ENCODE results near the gene YPEL1.
"Not testable (repeated sequence)": the region's sequence is repeated elsewhere in the genome, so short reads cannot be mapped to it uniquely, and the experiment has no call there.

Gene YPEL1

GRCh38 chr22:21681566-21682370 lies 53.8 kb downstream of the YPEL1 start:
- DNase-seq, result no peak

GRCh38 chr22:21680830-21681565 lies 54.6 kb downstream of the YPEL1 start:
- no peak for DNase-seq

GRCh38 chr22:21679383-21679782 lies 56.2 kb downstream of the YPEL1 start:
- DNase-seq, result no peak

GRCh38 chr22:21678842-21679241 lies 56.8 kb downstream of the YPEL1 start:
- DNase-seq, result not testable (repeated sequence)

DNA sequence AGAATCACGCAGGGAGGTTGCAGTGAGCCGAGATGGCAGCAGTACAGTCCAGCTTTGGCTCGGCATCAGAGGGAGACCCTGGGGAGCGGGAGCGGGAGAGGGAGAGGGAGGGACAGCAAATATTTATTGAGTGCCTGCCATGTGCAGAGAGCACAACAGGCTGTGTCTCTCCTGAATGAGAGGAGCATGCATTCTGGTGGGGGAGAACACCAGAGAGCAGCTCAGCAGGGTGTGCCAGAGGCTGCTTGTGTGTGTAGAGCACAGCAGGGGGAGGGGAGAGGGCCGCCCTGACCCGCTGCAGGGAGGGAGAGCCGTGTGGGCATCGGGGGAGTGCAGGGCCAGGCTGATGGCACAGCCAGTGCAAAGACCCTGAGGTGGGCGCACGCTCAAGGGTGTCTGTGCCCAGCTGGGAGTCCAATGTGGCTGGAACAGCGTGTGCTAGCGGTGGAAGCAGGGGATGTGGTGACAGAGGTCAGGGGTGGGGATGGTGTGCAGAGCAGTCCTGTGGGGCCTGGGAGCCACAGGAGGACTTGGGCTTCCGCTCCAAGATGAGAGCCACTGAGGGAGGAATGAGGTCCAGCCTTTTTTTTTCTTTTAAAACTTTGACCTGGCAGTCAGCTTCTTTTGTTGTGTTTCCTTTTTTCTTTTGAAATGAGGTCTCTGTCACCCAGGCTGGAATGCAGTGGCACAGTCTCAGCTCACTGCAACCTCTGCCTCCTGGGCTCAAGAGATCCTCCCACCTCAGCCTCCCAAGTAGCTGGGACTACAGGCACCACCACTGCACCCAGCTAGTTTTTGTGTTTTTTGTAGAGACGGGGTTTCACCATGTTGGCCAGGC lies 57.8 kb downstream of the YPEL1 start:
- DNase-seq, result no peak

DNA sequence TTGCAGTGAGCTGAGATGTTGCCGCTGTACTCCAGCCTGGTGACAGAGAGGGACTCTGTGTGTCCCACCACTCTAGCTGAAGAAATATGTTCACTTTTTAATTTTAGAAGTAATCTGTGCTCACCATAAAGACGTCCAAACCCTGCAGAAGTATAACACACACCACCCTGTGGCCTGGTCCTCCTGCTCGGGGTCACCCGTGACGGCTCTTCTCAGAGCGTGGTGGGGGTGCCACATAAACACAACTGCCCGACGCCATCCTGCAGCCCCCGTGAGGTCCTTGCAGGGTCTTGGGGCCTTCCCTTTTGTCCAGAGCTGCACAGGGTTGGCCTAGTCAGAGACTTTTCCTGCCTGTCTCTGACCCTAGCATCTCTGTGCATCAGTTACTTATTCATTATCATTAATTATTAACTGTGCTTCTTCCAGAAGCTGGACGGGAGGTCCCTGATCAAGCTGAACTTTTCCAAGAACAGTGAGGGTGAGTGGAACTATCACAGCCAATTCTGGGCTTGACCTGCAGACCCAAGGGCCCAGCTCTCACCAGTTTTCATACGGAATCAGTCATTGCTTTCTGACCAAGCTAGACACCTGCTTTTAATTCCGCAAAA lies 60.9 kb downstream of the YPEL1 start:
- DNase-seq, result no peak

- DNase-seq, result no peak
Observed at GRCh38 chr22:21673534-21674321, 61.9 kb downstream of the YPEL1 start.

- no peak for DNase-seq
Observed at GRCh38 chr22:21672107-21672629, 63.4 kb downstream of the YPEL1 start.

- DNase-seq, result no peak
Observed at GRCh38 chr22:21669026-21669425, 66.6 kb downstream of the YPEL1 start.

DNA sequence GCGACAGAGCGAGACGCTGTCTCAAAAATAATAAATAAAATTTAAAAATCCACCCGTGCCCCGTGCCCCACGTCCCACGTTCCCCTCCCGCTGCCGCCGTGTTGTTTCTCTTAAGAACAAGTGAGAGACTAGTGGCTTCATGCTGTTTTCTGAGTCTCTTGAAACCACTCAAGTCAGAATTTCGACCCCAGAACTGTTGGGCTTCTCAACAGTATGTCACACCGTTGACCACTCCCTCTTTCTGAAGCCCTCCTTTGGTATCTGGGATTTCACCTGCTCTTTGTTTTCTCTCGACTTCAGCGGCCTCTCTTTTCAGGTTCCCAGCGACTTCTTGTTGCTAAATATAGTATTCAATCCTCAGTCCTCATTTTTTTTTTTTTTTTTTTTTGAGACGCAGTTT lies 68.8 kb downstream of the YPEL1 start:
- DNase-seq, result no peak

DNA sequence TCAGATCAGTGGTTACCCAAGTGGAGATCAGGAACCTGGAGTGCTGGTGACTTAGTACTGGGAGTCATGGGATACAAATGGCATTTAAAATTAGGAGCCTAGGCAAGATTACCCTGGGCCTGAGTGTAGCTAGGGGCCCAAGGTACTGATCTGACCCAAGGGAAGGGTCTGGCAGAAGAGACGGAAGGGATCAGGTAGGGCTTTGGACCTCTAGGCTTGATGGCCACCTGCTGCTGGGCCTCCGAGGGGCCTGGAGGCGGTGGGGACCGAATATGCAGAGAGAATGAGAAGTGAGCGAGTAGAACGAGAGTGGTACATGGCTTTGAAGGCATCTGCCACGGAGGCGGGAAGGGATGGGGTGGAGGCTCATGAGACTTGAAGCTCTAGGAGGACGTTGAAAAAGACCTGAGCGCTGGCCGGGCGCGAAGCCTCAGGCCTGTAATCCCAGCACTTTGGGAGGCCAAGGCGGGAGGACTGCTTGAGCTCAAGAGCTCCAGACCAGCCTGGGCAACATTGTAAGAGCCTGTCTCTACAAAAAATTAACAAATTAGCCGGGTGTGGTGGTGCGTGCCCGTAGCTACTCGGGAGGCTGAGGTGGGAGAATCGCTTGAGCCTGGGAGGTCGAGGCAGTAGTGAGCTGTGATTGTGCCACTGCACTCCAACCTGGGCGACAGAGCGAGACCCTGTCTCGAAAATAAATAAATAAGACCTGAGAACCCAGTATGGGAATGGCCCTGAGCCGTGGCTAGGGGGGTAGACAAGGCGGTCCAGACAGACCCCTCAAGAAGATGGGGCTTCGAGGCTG lies 70.3 kb downstream of the YPEL1 start:
- DNase-seq, result no peak

- no peak for DNase-seq
Observed at GRCh38 chr22:21663738-21664137, 71.9 kb downstream of the YPEL1 start.

GRCh38 chr22:21661991-21662390 lies 73.6 kb downstream of the YPEL1 start:
- DNase-seq, result no peak

DNA sequence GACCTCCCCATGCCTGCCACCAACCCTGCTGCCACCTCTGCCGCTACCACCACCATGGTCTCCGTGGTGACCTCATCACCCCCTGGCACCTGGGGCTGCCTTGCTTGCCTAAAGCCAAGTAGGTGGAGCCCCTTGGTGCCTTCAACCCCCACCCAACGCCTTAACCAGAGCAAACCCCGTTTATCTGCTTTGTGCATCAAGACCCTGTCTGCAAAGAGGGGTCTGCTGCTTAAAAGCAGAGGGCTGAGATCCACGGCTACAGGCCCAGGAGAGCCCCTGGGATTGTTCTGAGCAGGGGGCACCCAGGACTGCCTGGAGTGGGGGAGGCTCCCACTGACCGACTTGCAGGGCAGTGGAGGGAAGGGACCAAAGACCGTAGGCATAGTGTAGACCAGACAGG lies 74.7 kb downstream of the YPEL1 start:
- no peak for DNase-seq

DNA sequence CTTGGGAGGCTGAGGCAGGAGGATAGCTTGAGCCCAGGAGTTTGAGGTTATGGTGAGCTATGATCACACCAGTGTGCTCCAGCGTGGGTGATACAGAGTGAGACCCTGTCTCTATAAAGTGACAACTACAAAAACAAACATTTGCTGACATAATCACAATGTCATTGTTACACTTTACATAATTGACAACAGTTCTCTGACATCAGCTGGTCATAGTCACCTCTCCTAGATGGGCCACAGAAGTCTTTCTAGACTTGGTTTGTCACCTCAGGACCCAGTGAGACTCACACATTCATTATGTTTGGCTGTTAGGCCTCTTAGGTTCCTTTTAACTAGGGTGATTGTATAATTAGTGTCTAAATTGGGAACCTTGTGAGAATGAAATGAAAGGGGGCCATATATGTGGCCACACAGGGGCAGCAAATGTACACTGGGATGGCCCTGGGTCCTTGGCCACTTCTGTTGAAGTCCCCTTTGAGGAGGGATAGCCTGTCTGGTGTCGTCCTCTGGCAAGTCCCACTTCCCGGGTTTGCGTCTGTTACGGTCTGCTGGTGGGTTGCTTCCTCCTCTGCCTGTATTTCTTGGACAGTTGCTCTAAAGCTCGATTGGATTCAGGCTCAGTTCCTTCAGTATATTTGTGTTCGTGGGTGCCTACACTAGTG lies 75.6 kb downstream of the YPEL1 start:
- no peak for DNase-seq

DNA sequence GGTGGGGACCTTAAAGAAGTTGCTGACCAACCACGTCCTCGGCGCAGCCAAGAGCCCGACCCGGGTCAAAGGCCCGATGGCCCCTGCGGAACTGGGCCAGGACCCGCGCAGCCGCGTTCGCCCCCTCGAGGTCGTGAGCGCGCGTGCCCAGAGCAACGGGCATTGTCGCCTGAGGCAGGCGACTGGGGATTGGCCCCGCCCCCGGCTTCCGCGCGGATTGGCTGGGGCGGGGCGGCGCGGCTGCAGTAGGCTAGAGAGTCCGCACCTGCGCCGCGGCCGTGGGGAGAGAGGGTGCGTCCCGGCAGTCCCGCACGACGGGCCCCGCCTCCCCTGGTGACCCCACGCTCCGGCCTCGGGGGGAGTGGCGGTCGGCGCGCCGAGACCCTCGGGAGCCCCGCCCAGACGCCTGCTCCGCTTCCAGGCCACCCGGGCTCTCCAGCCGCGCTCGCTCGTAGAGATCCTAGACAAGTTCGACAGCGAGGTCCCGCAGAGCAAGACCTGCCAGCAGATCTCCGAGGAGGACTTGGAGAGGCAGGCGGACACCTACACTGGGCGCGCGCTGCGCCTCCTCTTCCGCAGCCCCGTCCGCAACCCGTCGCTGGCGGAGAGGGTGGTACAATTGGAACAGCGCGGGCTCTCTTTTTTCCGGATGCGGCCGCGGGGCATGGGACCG lies 78.1 kb downstream of the YPEL1 start:
- DNase-seq, result peak; percentile 80

GRCh38 chr22:21657020-21657359 lies 78.6 kb downstream of the YPEL1 start:
- DNase-seq, result no peak

GRCh38 chr22:21652547-21653545 lies 82.7 kb downstream of the YPEL1 start:
- DNase-seq, result no peak

Data from stimulated activated CD4-positive, alpha-beta T cell treated with anti-CD3 and anti-CD28 coated beads, Interleukin-4, amount 100 ng/mL, for 24 hours (primary cell).